HEK293 (cell line): ENCODE data around the gene ZNF536.
A peak's percentile ranks its signal among the peaks of the same experiment; 100 is the strongest.

Source experiments
- CTCF ChIA-PET: fragments of 350-600 bp; formaldehyde crosslinking; extraction: SDS; loops from one replicate; lab custom pipeline; 2021; ENCODE audit warnings: antibody characterized with exemption; lab: Yijun Ruan, JAX
- POLR2A ChIA-PET: fragments of 300-600 bp; formaldehyde crosslinking; extraction: SDS; loops from one replicate; lab custom pipeline; 2020; ENCODE audit warnings: antibody characterized with exemption, inconsistent platforms; lab: Yijun Ruan, JAX
- H3K27ac ChIP-seq: fragments of 200-500 bp; sonication (Bioruptor generic); 2 replicates; pipeline ENCODE4 v1.5.1; 2014; ENCODE audit warnings: low read depth, low read length, control low read depth, inconsistent platforms; ENCODE audit errors: extremely low read depth
- H3K36me3 ChIP-seq, 2 experiments: fragments of 200-500 bp in 1 of 2; sonication (Bioruptor generic) in 1 of 2; 1 replicate in 1 of 2; 2 replicates in 1 of 2; pipeline ENCODE4 v1.5.1; 2014 to 2017; ENCODE audit warnings: inconsistent platforms in 2 of 2, low read length in 2 of 2; ENCODE audit not compliant: control insufficient read depth in 2 of 2, insufficient read depth in 1 of 2
- H3K4me1 ChIP-seq: fragments of 200-500 bp; sonication (Bioruptor generic); 2 replicates; pipeline ENCODE4 v1.5.1; 2014; ENCODE audit warnings: mild to moderate bottlenecking, low read length, inconsistent platforms; ENCODE audit not compliant: control insufficient read depth, insufficient read depth
- H3K4me3 ChIP-seq: 2 replicates; pipeline ENCODE4 v1.5.1; 2011; ENCODE audit warnings: low read depth, mild to moderate bottlenecking, control low read depth, low read length, moderate library complexity
- H3K9me3 ChIP-seq: fragments of 200-500 bp; sonication (Bioruptor generic); 2 replicates; pipeline ENCODE4 v1.5.1; 2014; ENCODE audit warnings: low read depth, low read length, inconsistent platforms; ENCODE audit not compliant: control insufficient read depth, insufficient read depth
- IKZF3 ChIP-seq: fragments of 450-650 bp; IDR thresholded peaks from 2 replicates; pipeline ENCODE4 v1.5.0; 2018; ENCODE audit warnings: missing biosample characterization, mild to moderate bottlenecking, missing genetic modification characterization, moderate library complexity
- PRDM2 ChIP-seq: fragments of 450-650 bp; formaldehyde crosslinking; IDR thresholded peaks from 2 replicates; pipeline ENCODE4 v1.5.1; 2016; ENCODE audit warnings: missing biosample characterization, missing genetic modification characterization, borderline replicate concordance
- ZBTB17 ChIP-seq: fragments of 450-650 bp; formaldehyde crosslinking; IDR thresholded peaks from 2 replicates; pipeline ENCODE4 v1.5.1; 2016; ENCODE audit warnings: missing biosample characterization, missing genetic modification characterization
- ZBTB48 ChIP-seq: fragments of 450-650 bp; formaldehyde crosslinking; IDR thresholded peaks from 2 replicates; pipeline ENCODE4 v1.5.1; 2016; ENCODE audit warnings: missing biosample characterization, missing genetic modification characterization
- ZNF266 ChIP-seq: fragments of 450-650 bp; formaldehyde crosslinking; IDR thresholded peaks from 2 replicates; pipeline ENCODE4 v1.5.1; 2016; ENCODE audit warnings: missing biosample characterization, missing genetic modification characterization, low read depth
- ZNF514 ChIP-seq: fragments of 450-650 bp; formaldehyde crosslinking; IDR thresholded peaks from 2 replicates; pipeline ENCODE4 v1.5.1; 2016; ENCODE audit warnings: missing biosample characterization, missing genetic modification characterization
- ZNF600 ChIP-seq: fragments of 450-650 bp; formaldehyde crosslinking; IDR thresholded peaks from 2 replicates; pipeline ENCODE4 v1.5.1; 2016; ENCODE audit warnings: missing biosample characterization, missing genetic modification characterization
- ZNF777 ChIP-seq: fragments of 450-650 bp; formaldehyde crosslinking; IDR thresholded peaks from 2 replicates; pipeline ENCODE4 v1.5.1; 2017; ENCODE audit warnings: missing biosample characterization, missing genetic modification characterization, borderline replicate concordance
- ZNF843 ChIP-seq: fragments of 450-650 bp; formaldehyde crosslinking; IDR thresholded peaks from 2 replicates; pipeline ENCODE4 v1.5.1; 2016; ENCODE audit warnings: missing biosample characterization, missing genetic modification characterization
- TF ChIP-seq, protein P1 (sequence below): fragments of 450-650 bp; formaldehyde crosslinking; IDR thresholded peaks from 2 replicates; pipeline ENCODE4 v1.5.1; 2016; ENCODE audit warnings: missing biosample characterization, missing genetic modification characterization
- TF ChIP-seq, protein P2 (sequence below): fragments of 450-650 bp; formaldehyde crosslinking; IDR thresholded peaks from 2 replicates; pipeline ENCODE4 v1.5.1; 2016; ENCODE audit warnings: missing biosample characterization, missing genetic modification characterization
- TF ChIP-seq, protein P3 (sequence below): fragments of 450-650 bp; formaldehyde crosslinking; IDR thresholded peaks from 2 replicates; pipeline ENCODE4 v1.5.0; 2017; ENCODE audit warnings: missing biosample characterization, missing genetic modification characterization, borderline replicate concordance

ZNF536 gene

DNA sequence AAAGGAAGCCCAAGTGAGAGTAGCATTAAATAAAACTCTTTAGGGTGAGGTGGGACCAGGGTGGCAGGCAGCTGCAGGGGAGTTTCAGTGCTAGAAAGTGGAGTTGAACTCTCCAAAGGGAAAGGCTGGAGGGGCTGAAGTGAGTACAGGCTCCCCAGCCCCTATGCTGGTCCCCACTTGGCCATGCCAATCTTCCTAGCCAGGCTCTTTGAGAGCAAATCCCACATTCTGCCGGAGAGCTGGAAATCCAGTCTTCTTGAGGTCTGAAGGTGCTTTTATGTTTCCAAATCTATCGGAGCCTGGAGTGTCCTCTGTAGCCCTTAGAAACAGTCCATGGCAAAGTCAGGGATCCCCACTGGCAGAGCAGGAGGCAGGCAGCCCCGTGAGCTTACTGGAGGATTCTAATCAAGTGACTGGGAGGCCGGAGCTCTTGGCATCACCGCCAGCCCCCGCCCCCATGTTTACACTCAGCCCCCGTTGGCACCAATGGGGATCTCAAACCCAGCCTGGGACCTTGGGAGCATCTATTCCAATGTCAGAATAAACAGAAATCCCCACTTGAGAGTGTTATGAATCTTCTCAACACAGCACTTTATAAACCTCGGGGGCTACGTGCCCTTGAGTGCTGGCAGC is 18.3 kb downstream of the ZNF536 start (continued):
- TF ChIP-seq, protein P1, sequence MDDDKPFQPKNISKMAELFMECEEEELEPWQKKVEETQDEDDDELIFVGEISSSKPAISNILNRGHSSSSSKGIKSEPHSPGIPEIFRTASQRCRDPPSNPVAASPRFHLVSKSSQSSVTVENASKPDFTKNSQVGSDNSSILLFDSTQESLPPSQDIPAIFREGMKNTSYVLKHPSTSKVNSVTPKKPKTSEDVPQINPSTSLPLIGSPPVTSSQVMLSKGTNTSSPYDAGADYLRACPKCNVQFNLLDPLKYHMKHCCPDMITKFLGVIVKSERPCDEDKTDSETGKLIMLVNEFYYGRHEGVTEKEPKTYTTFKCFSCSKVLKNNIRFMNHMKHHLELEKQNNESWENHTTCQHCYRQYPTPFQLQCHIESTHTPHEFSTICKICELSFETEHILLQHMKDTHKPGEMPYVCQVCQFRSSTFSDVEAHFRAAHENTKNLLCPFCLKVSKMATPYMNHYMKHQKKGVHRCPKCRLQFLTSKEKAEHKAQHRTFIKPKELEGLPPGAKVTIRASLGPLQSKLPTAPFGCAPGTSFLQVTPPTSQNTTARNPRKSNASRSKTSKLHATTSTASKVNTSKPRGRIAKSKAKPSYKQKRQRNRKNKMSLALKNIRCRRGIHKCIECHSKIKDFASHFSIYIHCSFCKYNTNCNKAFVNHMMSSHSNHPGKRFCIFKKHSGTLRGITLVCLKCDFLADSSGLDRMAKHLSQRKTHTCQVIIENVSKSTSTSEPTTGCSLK (tag by site-specific recombination), result no peak
- no peak for TF ChIP-seq PRDM2 (tag by site-specific recombination)
- TF ChIP-seq, all 188 proteins: peak for 0

DNA sequence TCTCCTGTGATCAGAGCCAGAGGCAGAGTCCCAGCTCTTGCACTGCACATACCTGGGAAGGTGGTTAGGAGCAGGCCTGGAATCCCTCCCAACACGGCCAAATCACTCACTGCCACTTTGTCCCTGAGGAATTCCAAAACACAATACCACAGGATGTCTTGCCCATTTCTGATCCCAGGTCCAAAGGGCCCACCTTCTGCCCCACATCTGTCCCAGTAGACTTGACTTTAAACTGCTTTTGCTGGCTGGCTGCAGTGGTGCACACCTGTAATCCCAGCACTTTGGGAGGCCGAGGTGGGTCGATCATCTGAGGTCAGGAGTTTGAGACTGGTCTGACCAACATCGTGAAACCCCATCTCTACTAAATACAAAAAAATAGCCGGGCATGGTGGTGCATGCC is 18.9 kb downstream of the ZNF536 start:
- CTCF ChIA-PET, result interaction anchor here (0.6 to 1.5 kb wide), 3 partner anchors 12 to 167 kb away, joined by 3 to 7 read pairs (median 3); no protein-coding TSS in a partner anchor
- H3K4me1 ChIP-seq, result peaks cover 22% of the 10 kb centered on the region
- peak; percentile 30 for TF ChIP-seq ZNF600 (tag by site-specific recombination)
- TF ChIP-seq ZBTB48 (tag by site-specific recombination), result 0 out of 2 replicates have a peak, but pooled peaks have one; percentile 13
- TF ChIP-seq ZNF843 (tag by site-specific recombination), result no peak
- TF ChIP-seq, all 188 proteins: peak for 2
- POLR2A ChIA-PET, result interaction anchor here (0.9 to 1.2 kb wide), 2 partner anchors 162 to 166 kb away, joined by 3 read pairs; no protein-coding TSS in a partner anchor
- no peaks in the 10 kb centered on the region for H3K9me3 ChIP-seq
- no peak overlapping the region for H3K27ac ChIP-seq
- no peaks in the 10 kb centered on the region for H3K36me3 ChIP-seq
- H3K4me3 ChIP-seq, result no peak overlapping the region

DNA sequence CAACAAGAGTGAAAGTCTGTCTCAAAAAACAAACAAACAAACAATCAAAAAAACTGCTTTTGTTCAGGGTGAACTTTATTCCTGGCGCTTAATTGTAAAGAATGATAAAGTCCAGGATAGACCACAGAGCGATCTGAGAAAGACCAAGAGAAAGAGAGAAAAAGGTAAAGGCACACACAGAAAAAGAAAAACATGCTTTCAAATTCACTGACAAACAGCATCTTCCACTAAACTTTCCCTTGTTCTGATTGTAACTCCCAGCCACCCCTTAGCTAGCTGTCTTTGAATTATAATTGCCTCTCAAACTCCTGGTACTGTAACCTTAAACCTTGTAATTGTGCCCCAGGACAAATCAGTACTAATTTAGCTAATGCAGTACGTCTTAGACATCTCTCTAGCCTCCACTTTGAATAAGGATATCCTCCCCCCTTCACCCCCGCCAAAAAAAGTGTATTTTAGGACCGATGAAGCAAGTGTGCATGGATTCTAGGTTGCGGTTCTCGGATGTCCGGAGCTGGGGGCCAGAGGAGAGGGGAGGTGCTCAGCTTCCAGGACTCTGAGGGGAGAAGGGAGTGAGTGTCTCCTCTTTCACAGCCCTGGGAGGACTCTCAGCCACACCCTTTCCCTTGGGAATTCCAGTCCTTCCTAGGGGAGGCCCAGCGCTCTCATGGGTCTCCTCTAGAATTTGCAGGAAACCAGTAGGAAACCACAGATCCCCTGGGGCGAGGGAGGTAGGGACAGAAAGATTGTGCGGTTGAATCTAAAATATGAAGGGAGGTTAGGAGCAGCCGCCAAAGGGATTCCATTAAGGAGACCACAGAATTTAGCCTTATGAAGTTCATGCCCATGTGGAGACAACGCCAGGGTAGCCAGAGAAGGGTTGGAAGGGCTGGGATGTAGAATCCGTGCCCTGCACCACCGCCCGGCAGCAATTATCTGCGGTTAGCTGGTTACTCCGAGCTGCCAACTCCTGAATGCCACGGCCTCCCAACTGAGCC is 19.7 kb downstream of the ZNF536 start:
- Histone ChIP-seq H3K4me1 (peaks cover 22% of the 10 kb centered on the region), H3K4me3 (no peak overlapping the region), H3K9me3 (no peaks in the 10 kb centered on the region), H3K27ac (peak overlapping the region; percentile 29; the same call in 1 of the 2 replicates), H3K36me3 (no peaks in the 10 kb centered on the region)
- POLR2A ChIA-PET, result interaction anchor here (0.6 to 1.2 kb wide), 4 partner anchors 15 to 266 kb away, joined by 3 read pairs; no protein-coding TSS in a partner anchor
- CTCF ChIA-PET, result interaction anchor here (0.5 to 1.5 kb wide), 7 partner anchors 11 to 1834 kb away, joined by 3 to 7 read pairs (median 4); no protein-coding TSS in a partner anchor
- TF ChIP-seq, protein P2, sequence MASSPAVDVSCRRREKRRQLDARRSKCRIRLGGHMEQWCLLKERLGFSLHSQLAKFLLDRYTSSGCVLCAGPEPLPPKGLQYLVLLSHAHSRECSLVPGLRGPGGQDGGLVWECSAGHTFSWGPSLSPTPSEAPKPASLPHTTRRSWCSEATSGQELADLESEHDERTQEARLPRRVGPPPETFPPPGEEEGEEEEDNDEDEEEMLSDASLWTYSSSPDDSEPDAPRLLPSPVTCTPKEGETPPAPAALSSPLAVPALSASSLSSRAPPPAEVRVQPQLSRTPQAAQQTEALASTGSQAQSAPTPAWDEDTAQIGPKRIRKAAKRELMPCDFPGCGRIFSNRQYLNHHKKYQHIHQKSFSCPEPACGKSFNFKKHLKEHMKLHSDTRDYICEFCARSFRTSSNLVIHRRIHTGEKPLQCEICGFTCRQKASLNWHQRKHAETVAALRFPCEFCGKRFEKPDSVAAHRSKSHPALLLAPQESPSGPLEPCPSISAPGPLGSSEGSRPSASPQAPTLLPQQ (tag by site-specific recombination), result no peak; the same call in 1 of the 2 replicates
- TF ChIP-seq ZBTB17 (tag by site-specific recombination) (peak; percentile 78), IKZF3 (tag by site-specific recombination) (peak; percentile 87), ZNF514 (tag by site-specific recombination) (no peak), ZNF266 (no peak), ZNF777 (tag by site-specific recombination) (no peak)
- TF ChIP-seq, protein P3, sequence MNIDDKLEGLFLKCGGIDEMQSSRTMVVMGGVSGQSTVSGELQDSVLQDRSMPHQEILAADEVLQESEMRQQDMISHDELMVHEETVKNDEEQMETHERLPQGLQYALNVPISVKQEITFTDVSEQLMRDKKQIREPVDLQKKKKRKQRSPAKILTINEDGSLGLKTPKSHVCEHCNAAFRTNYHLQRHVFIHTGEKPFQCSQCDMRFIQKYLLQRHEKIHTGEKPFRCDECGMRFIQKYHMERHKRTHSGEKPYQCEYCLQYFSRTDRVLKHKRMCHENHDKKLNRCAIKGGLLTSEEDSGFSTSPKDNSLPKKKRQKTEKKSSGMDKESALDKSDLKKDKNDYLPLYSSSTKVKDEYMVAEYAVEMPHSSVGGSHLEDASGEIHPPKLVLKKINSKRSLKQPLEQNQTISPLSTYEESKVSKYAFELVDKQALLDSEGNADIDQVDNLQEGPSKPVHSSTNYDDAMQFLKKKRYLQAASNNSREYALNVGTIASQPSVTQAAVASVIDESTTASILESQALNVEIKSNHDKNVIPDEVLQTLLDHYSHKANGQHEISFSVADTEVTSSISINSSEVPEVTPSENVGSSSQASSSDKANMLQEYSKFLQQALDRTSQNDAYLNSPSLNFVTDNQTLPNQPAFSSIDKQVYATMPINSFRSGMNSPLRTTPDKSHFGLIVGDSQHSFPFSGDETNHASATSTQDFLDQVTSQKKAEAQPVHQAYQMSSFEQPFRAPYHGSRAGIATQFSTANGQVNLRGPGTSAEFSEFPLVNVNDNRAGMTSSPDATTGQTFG, result no peak
